H1 (cell line): ENCODE data around the gene CRYBA4. TPM values are rescaled to one million over a fixed set of nuclear protein-coding genes. Genes with fewer than 3 reads are reported as not detected.

ENCODE experiments used
- SP2 ChIP-seq: IDR thresholded peaks from 2 replicates; pipeline ENCODE4 v1.6.1; 2012; ENCODE audit warnings: mild to moderate bottlenecking, low read length, inconsistent platforms
- polyA plus RNA-seq, 7 experiments: library from polyadenylated mRNA; depleted of rRNA in 3 of 7; stranded (reverse) in 5 of 7; unstranded in 2 of 7; fragments of >200 nt in 5 of 7; fragments of 200-250 nt in 2 of 7; gene quantifications; 1 replicate in 5 of 7; 2 replicates in 1 of 7; 4 replicates in 1 of 7; pipeline versions ENCODE4 v1.2.1 to v1.2.3, GENCODE V29; 2011 to 2013; ENCODE audit warnings: missing spikeins in 2 of 7, mixed read lengths in 2 of 7
- total RNA-seq: library from RNA; stranded (reverse); fragmentation: NEBNext Ultra II Directional; extraction: Animal tissue kit (Norgen Biotek cat#: 25700); gene quantifications from 2 replicates; pipeline ENCODE4 v1.2.1, GENCODE V29; 2021
- TF ChIP-seq, protein P1 (sequence below), 3 experiments: IDR thresholded peaks; 1 replicate in 2 of 3; 2 replicates in 1 of 3; pipeline versions ENCODE4 v1.5.1 to v1.6.1; 2011; ENCODE audit warnings: low read length in 3 of 3, mild to moderate bottlenecking in 3 of 3, inconsistent platforms in 2 of 3, low read depth in 1 of 3, moderate library complexity in 1 of 3; ENCODE audit not compliant: insufficient read depth in 1 of 3; ENCODE audit errors: control extremely low read depth in 1 of 3

Gene CRYBA4
- total and polyA plus RNA-seq, 2 of the 8 experiments (the other 6 are each of a cell fraction or from before 2014, with no cell fraction given) = 0.67 to 3.1 TPM

DNA sequence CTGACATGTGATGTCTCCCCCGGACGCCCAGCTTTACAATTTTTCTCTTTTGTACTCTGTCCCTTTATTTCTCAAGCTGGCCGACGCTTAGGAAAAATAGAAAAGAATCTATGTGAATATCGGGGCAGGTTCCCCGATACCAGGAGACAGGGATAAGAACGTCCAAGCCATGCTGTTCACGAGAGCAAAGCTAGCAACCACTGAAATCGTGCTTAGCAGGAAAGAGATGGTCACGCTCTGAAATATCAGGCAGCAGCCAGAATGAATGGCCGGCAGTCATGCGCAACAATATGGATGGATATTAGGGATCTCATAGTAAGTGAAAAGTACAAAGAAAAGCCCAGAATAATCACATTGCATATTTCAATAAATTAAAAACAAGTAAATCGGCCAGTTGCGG, 7.4 kb upstream of the CRYBA4 start (continued):
- no peak for TF ChIP-seq SP2
- TF ChIP-seq, protein P1, sequence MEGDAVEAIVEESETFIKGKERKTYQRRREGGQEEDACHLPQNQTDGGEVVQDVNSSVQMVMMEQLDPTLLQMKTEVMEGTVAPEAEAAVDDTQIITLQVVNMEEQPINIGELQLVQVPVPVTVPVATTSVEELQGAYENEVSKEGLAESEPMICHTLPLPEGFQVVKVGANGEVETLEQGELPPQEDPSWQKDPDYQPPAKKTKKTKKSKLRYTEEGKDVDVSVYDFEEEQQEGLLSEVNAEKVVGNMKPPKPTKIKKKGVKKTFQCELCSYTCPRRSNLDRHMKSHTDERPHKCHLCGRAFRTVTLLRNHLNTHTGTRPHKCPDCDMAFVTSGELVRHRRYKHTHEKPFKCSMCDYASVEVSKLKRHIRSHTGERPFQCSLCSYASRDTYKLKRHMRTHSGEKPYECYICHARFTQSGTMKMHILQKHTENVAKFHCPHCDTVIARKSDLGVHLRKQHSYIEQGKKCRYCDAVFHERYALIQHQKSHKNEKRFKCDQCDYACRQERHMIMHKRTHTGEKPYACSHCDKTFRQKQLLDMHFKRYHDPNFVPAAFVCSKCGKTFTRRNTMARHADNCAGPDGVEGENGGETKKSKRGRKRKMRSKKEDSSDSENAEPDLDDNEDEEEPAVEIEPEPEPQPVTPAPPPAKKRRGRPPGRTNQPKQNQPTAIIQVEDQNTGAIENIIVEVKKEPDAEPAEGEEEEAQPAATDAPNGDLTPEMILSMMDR (IDR thresholded peaks at IDR 0.05; ENCODE audit: control extremely low read depth in 1 of 3, insufficient read depth in 1 of 3, low read depth in 1 of 3, low read length in 3 of 3) = no peak
